ENCODE measurements around the gene PLAA.
"Not testable (repeated sequence)": the region's sequence is repeated elsewhere in the genome, so short reads cannot be mapped to it uniquely, and the experiment has no call there.

PLAA gene

DNA sequence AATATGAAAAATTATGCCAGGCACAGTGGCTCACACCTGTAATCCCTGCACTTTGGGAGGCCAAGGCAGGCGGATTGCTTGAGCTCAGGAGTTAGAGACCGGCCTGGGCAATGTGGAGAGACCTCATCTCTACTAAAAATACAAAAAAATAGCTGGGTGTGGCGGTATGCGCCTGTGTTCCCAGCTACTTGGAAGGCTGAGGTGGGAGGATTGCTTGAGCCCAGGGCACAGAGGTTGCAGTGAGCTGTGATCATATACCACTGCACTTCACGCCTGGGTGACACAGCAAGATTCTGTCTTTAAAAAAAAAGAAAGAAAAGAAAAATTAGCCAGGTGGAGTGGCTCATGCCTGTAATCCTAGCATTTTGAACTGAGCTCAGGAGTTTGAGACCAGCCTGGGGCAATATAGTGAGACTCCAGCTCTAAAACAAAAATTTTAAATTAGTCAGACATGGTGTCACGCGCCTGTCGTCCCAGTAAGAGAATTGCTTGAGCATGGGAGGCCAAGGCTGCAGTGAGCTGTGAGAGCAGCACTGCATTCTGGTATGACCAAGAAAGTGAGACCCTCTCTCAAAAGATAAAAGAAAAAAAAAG is 18.0 kb downstream of the PLAA start:
- DNase-seq (ENCODE audit: low spot score) = no peak

GRCh38 chr9:26925609-26926008 is 21.4 kb downstream of the PLAA start:
- no peak for DNase-seq (ENCODE audit: low spot score)

- DNase-seq (ENCODE audit: low spot score) = no peak
These were observed 27.3 kb downstream of the PLAA start for GRCh38 chr9:26919698-26920097.

GRCh38 chr9:26913138-26913668 is 33.8 kb downstream of the PLAA start:
- no peak for DNase-seq (ENCODE audit: low spot score)

DNA sequence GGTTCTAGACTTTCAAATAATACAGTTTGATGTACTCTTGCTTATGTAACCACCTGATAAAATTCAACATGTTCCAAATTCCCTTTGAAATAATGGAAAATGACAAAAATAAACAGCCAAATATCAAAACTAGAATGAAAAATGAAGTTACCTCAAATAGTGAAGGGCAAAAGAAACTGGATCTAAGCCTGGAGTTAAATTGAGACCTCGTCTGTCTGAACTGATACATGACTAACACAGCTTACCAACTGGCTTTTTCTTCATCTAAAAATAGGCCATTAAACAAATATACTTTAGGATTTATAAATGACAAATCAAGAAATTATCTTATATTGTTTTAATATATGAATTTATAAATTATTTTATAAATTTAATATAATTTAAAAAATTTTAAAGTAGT is 42.4 kb downstream of the PLAA start:
- no peak for DNase-seq (ENCODE audit: low spot score)

DNA sequence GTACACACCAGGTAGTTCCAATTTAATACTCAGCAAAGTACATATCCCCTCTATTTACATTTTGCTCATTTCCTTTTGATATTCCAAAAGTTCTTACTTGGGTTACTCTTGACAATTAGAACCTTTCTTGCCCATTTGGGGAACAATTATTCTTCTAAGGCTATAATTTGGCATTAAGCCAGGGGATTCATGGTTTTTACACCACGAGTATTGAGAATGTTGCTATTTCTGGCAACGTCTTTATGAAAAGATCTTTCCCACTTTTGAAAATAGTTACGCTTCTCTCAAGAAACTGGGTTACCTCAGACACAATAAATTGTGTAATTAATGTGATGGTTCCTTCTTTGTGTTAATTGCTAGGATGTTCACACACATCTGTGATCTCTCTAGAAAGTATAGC is 43.0 kb downstream of the PLAA start:
- no peak for DNase-seq (ENCODE audit: low spot score)

DNA sequence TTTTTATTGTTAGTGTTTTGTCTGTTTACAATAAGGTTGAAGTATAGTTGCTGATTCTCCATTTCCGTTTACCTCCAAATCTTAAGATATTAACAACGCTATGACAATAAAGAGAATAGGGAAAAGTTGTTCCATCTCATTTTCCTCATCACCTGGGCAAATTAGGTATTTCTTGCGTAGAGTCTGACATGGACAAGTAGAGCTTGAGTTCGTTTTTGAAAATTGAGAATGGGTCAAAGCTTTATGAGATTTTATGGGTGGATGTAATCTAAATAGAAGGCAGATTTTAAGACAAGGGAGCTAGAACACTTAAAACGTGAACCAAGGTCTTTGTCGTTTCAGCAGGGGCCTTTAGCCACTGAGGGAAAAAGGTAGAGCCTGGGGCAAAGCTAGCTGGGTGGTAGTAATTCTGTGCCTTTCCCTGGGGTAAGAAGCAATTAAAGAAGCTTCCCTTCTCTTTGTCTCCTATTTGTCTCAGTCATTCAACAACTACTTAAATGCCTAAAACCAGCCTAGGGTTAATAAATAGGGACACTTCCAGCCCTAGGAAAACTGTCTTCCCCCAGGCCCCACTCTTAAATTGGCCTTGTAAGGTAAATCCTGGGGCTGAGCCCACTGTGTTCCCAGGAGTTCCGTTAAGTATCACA is 53.9 kb downstream of the PLAA start:
- DNase-seq (ENCODE audit: low spot score) = peak; percentile 6

DNA sequence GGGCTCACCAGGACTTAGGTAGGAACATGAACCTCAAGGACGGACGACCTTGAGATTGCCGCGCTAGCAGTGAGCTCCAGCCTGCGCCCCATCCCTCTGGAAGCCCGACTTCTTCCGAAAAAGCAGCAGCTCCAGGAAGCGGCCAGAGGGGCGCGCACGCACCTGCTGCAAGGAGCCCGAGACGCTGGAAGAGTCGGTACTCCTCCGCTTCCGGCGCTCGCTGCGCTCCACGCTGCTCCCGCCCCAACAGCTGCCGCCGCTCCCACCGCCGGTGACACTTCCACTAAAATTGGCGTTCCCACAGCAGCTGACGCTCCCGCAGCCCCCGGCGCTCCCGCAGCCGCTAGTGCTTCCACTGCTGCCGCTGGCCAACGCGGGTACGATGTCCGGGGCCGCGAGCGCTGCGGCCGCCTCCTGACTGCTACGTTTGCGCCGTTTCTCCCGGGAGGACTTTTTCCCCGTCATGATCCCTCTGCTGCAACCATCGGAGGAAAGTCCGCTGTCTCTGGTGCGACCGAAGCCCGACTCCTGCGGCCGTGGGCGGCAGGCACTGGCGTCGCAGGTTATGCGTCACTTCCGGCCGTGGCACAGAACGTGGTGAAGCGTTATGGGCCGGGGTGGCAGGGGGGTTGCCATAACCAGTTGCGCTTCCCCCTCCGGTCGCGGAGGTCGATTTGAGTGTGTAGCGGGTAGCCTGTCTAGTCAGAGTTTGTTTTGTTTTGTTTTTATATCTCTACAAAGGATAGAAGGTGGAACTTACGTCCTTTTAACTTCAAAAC is 54.6 kb downstream of the PLAA start, which contains the start of gene CAAP1:
Gene CAAP1, minus strand, starts transcription at position 552 of the 779 bp plus-strand sequence. Its CDS starts 87 bp downstream, at position 465.
- peak; percentile 95 for DNase-seq (ENCODE audit: low spot score)

DNA sequence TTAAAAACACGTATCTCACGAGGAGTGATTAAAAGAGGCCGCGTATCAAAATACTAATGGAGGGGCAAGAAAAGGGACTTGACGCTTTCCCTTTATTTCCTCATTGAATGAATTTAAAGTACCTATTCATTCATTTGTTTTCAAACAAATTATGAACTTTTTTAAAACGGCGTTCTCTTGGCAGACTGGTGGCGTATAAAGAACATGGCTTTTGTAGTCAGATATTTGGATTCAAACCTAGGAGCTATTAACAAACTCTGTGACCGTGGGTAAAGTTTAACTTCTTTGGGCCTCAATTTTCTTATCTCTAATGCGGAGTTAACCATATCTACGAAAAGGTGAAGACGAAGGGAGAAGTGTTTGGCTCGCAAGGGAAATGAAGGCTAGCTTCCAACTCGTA is 55.3 kb downstream of the PLAA start:
- DNase-seq (ENCODE audit: low spot score) = peak; percentile 35

GRCh38 chr9:26888271-26888670 is 58.8 kb downstream of the PLAA start:
- DNase-seq (ENCODE audit: low spot score) = no peak

DNA sequence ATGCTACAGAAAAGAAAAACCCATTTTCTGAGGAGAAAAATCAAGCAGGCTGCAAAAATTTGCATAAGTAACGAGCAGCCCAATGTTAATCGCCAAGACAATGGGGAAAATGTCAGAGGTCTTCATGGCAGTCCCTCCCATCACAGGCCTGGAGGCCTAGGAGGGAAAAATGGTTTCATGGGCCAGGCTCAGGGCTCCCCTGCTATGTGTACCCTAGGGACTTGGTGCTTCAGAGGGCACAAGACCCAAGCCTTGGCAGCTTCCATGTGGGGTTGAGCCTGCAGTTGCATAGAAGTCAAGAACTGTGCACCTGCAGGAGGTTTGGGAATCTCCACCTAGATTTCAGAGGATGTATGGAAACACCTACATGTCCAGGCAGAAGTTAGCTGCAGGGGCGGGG is 64.9 kb downstream of the PLAA start:
- no peak for DNase-seq (ENCODE audit: low spot score)

- no peak for DNase-seq (ENCODE audit: low spot score)
These were observed 66.8 kb downstream of the PLAA start for GRCh38 chr9:26880262-26880661.

DNA sequence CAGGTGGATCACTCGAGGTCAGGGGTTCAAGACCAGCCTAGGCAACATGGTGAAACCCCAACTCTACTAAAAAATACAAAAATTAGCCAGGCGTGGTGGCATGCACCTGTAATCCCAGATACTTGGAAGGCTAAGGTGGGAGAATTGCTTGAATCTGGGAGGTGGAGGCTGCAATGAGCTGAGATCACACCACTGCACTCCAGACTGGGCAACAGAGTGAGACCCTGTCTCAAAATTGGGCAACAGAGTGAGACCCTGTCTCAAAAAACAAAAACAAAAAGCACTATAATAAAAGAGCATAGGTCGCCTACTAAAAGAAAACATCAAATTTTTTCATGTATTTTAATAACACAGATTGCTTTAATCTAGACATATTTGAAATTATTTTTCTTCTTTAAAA is 71.9 kb downstream of the PLAA start:
- not testable (repeated sequence) for DNase-seq (ENCODE audit: low spot score)

- no peak for DNase-seq (ENCODE audit: low spot score)
These were observed 76.8 kb downstream of the PLAA start for GRCh38 chr9:26870292-26870691.

- DNase-seq (ENCODE audit: low spot score) = peak; percentile 28
These were observed 84.0 kb downstream of the PLAA start for GRCh38 chr9:26863074-26863473.

DNA sequence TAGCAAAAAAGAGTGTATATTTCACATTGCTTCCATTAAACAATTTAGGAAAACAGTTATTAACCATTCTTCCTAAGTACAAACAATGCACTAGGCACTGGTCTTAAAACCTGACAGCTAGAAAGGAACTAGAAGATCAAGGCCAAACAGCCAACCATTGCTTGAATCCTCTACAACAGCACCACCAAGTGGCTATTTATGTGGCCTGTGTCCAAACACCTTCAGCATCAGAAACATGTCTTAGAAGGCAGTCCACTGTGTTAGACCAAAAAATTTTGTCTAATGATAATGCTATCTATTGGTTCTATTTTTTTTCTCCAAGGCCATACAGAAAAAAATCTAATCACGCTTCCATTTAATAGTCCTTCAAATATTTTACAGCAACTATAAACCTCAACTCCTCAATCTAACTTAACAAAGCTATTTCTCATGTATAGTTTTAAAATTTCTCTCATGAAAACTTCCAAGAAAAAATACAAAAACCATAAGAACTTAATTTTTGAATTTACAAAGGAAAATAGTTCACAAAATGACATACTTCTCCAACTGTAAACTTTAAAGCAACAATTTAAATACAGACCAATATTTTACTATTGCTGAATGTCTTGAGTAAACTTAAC is 90.5 kb downstream of the PLAA start:
- peak; percentile 60 for DNase-seq (ENCODE audit: low spot score)
